Right atrium auricular region (tissue), 2 donors: ENCODE results near the gene AZU1. TPM values are rescaled to one million over a fixed set of nuclear protein-coding genes. Genes with fewer than 3 reads are reported as not detected.
"Not testable (repeated sequence)": the region's sequence is repeated elsewhere in the genome, so short reads cannot be mapped to it uniquely, and the experiment has no call there.

ENCODE experiments used
- DNase-seq: peaks from one replicate; pipeline ENCODE4 v3.0.0-alpha.2; 2019; ENCODE audit warnings: low spot score
- H3K27ac ChIP-seq, 2 donors: fragments of 200-600 bp; sonication (generic); 1 replicate in 1 of 2; 2 replicates in 1 of 2; pipeline ENCODE4 v1.5.1; 2016 to 2019
- H3K27me3 ChIP-seq, 2 donors: fragments of 200-600 bp; sonication (generic); one replicate each; pipeline versions ENCODE4 v1.5.1 to v1.6.0; 2017 to 2019
- H3K36me3 ChIP-seq: fragments of 200-600 bp; sonication (generic); one replicate; pipeline ENCODE4 v1.5.1; 2016
- H3K4me1 ChIP-seq, 2 donors: fragments of 200-600 bp; sonication (generic); one replicate each; pipeline versions ENCODE4 v1.5.1 to v1.6.0; 2017 to 2019
- H3K4me3 ChIP-seq, 2 donors: fragments of 200-600 bp; sonication (generic); 1 replicate in 1 of 2; 2 replicates in 1 of 2; pipeline ENCODE4 v1.5.1; 2017 to 2019; ENCODE audit warnings: mild to moderate bottlenecking in 1 of 2, moderate library complexity in 1 of 2
- H3K9me3 ChIP-seq, 2 donors: fragments of 200-600 bp; sonication (generic); one replicate each; pipeline ENCODE4 v1.5.1; 2019
- CTCF ChIP-seq, 2 donors: fragments of 200-600 bp; sonication (generic); IDR thresholded peaks; one replicate each; pipeline ENCODE4 v1.5.1; 2019; ENCODE audit warnings: antibody characterized with exemption in 2 of 2
- total RNA-seq, 2 donors: library from RNA; depleted of rRNA; stranded (reverse); fragments of >200 nt; gene quantifications; one replicate each; pipeline ENCODE4 v1.1.0, GENCODE V29; 2016

The AZU1 gene
- total RNA-seq, 2 donors from 2014 or later = not detected

- TF ChIP-seq CTCF (IDR thresholded peaks at IDR 0.05) = no peak
- Histone ChIP-seq H3K27me3 (no peaks in the 10 kb centered on the region), H3K9me3 (no peaks in the 10 kb centered on the region), H3K27ac (no peak overlapping the region), H3K4me3 (no peak overlapping the region), H3K4me1 (no peaks in the 10 kb centered on the region), H3K36me3 (peaks cover 36% of the 10 kb centered on the region)
- DNase-seq = no peak
Measured at GRCh38 chr19:814152-815078, 13.2 kb upstream of the AZU1 start.

DNA sequence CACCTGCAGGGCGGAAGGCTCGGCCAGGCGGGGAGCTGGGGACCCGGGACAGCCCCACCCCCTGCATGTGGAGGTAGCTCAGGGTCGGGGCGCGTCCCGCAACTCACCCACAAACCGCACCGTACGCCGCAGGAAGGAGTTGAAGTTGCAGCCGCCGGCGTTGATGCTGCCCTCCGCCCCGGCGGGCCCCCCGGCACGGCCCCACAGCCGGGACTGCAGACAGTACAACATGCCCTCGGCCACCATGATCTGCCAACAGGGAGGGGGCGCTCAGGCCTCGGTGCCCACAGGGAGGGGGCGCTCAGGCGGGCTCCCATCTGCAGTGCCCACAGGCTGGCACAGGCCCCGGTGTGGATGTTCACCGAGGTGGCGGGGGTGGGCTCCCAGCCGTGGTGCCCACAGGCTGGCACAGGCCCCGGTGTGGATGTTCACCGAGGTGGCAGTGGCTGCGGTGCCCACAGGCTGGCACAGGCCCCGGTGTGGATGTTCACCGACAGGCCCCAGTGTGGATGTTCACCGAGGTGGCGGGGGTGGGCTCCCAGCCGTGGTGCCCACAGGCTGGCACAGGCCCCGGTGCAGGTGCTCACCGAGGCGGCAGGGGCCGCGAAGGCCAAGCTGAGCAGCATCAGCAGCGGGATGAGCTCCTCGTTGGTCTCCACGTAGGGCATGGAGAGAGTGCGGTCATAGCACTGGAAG is 12.4 kb upstream of the AZU1 start:
- Histone ChIP-seq H3K4me3 (no peak overlapping the region), H3K9me3 (no peaks in the 10 kb centered on the region), H3K27me3 (no peaks in the 10 kb centered on the region), H3K4me1 (no peaks in the 10 kb centered on the region), H3K36me3 (peaks cover 28% of the 10 kb centered on the region), H3K27ac (no peak overlapping the region)
- TF ChIP-seq CTCF (IDR thresholded peaks at IDR 0.05) = no peak
- DNase-seq = no peak

DNA sequence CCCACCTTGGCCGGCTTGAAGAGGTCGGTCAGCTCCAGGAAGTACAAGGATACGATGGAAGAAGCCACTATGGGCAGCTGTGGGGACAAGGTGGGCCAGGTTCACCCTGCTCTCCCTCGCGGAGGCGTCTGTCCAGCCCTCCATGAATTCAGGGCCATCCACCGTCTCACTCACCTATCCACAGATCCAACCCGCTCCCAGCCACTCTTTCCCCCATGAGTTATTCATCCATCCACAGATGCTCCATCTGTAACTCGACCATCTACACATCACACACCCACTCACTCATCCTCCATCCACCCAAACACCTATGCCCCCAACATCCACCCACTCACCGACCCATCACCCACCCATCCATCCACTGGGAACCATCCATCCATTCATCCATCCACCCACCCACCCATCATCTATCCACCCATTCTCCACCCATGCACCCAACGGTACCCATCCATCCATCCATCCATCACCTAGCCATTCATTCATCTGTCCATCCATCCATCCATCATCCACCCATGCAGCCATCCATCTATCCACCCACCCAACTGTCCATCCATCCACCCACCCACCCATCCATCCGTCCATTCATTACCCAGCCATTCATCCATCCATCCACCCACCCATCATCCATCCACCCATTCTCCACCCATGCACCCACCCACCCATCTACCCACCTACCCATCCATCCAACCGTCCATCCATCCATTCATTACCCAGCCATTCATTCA is 11.7 kb upstream of the AZU1 start:
- Histone ChIP-seq H3K27me3 (no peaks in the 10 kb centered on the region), H3K27ac (no peak overlapping the region), H3K4me3 (no peak overlapping the region), H3K36me3 (peaks cover 21% of the 10 kb centered on the region), H3K4me1 (no peaks in the 10 kb centered on the region), H3K9me3 (no peaks in the 10 kb centered on the region)
- no peak for TF ChIP-seq CTCF (IDR thresholded peaks at IDR 0.05)
- no peak for DNase-seq

DNA sequence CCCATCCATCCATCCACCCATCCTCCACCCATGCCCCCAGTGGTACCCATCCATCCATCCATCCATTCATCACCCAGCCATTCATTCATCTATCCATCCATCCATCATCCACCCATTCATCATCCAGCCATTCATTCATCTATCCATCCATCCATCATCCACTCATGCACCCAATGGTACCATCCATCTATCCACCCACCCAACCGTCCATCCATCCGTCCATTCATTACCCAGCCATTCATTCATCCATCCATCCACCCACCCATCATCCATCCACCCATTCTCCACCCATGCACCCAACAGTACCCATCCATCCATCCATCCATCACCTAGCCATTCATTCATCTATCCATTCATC is 11.2 kb upstream of the AZU1 start:
- no peak for DNase-seq

DNA sequence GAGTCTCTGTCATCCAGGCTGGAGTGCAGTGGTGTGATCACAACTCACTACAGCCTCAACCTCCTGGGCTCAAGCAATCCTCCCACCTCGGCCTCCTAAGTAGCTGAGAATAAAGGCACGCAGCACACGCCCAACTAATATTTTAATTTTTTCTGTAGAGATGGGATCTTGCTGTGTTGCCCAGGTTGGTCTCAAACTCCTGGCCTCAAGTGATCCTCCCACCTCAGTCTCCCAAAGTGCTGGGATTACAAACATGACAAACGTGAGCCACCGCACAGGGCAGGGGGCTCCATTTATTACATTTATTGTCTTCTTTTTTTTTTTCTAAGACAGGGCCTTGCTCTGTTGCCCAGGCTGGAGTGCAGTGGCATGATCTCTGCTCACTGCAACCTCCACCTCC is 7.4 kb upstream of the AZU1 start:
- peaks cover 0 to 18% of the 10 kb centered on the region in 2 donors for H3K4me1 ChIP-seq
- not testable (repeated sequence) for H3K36me3 ChIP-seq, DNase-seq, H3K27me3 ChIP-seq, H3K27ac ChIP-seq, H3K9me3 ChIP-seq, H3K4me3 ChIP-seq

More for the DNA sequence above, 11.2 kb upstream of the AZU1 start:
- Histone ChIP-seq H3K9me3 (no peaks in the 10 kb centered on the region), H3K27ac (no peak overlapping the region), H3K4me3 (no peak overlapping the region), H3K27me3 (no peaks in the 10 kb centered on the region), H3K4me1 (peaks cover 0 to 5% of the 10 kb centered on the region in 2 donors), H3K36me3 (peaks cover 16% of the 10 kb centered on the region)
- TF ChIP-seq CTCF (IDR thresholded peaks at IDR 0.05) = no peak
